Sciatic nerve (tissue), 2 donors: Measurements from ENCODE around the gene LRCH2. TPM values are rescaled to one million over a fixed set of nuclear protein-coding genes. Genes with fewer than 3 reads are reported as not detected.
"Not testable (repeated sequence)": the region's sequence is repeated elsewhere in the genome, so short reads cannot be mapped to it uniquely, and the experiment has no call there.

Source experiments
- ATAC-seq: fragments of 200-7000 bp; cut with Tn5 transposase; one replicate; pipeline ENCODE4 v1.9.1; 2020; ENCODE audit warnings: mild to moderate bottlenecking, moderate library complexity
- DNase-seq: peaks from one replicate; pipeline ENCODE4 v3.0.0-alpha.2; 2020; ENCODE audit warnings: low spot score
- intact Hi-C: fragments of 100-400 bp; cut with DNase I; formaldehyde crosslinking; loops from one replicate; pipeline ENCODE4 v1.14.2; 2022
- total RNA-seq: library from RNA; stranded (reverse); fragmentation: NEBNext Ultra II Directional; extraction: Animal tissue kit (Norgen Biotek cat#: 25700); gene quantifications from one replicate; pipeline ENCODE4 v1.2.1, GENCODE V29; 2021
- donor health status: DM: no; HTN: no; CAD: no.
- donor health status: DM: no; HTN: no; CAD: no.

Gene LRCH2
- total RNA-seq, 1 donor from 2014 or later, result 5.9 TPM

- intact Hi-C loops, result no loop called here
- ATAC-seq (no peak), DNase-seq (no peak)
These were observed 19.3 kb downstream of the LRCH2 start for GRCh38 chrX:115214605-115215004.

- intact Hi-C loops, result no loop called here
- DNase-seq (no peak), ATAC-seq (no peak)
These were observed 19.7 kb downstream of the LRCH2 start for GRCh38 chrX:115214151-115214550.

DNA sequence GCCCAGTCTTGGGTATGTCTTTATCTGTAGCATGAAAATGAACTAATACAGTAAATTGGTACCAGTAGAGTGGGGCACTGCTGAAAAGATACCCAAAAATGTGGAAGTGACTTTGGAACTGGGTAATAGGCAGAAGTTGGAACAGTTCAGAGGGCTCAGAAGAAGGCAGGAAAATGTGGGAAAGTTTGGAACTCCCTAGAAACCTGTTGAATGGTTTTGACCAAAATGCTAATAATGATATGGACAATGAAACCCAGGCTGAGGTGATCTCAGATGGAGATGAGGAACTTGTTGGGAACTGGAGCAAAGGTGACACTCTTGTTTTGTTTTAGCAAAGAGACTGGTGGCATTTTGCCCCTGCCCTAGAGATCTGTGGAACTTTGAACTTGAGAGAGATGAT is 24.3 kb downstream of the LRCH2 start:
- intact Hi-C loops, DNase-seq, ATAC-seq: not testable (repeated sequence)

GRCh38 chrX:115204040-115204439 is 29.9 kb downstream of the LRCH2 start:
- intact Hi-C loops, result no loop called here
- no peak for ATAC-seq

GRCh38 chrX:115192244-115192700 is 41.6 kb downstream of the LRCH2 start:
- no peak for DNase-seq
- no peak for ATAC-seq
- intact Hi-C loops, result no loop called here

More at GRCh38 chrX:115204040-115204439, 29.9 kb downstream of the LRCH2 start:
- DNase-seq, result no peak

DNA sequence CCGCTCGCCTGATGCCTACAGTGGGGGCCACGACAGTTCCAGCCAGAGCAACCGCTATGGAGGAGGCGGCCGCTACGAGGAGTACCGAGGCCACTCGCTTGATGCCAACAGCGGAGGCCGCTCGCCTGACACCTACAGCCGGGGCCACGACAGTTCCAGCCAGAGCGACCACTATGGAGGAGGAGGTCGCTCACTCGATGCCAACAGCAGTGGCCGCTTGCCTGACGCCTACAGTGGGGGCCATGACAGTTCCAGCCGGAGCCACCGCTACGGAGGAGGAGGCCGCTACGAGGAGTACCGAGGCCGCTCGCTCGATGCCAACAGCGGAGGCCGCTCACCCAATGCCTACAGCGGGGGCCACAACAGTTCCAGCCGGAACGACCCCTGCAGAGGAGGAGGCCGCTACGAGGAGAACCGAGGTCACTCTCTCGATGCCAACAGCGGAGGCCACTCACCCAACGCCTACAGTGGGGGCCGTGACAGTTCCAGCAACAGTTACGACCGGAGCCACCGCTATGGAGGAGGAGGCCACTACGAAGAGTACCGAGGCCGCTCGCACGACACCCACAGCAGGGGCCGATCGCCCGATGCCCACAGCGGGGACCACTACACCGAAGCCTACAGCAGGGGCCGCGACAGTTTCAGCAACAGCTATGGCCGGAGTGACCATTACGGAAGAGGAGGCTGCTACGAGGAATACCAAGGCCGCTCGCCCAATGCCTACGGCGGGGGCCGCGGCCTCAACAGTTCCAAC is 42.2 kb downstream of the LRCH2 start:
- DNase-seq, result no peak
- no peak for ATAC-seq
- intact Hi-C loops, result no loop called here

- ATAC-seq, result no peak
These were observed 43.0 kb downstream of the LRCH2 start for GRCh38 chrX:115190636-115191489.

GRCh38 chrX:115189646-115190635 is 44.0 kb downstream of the LRCH2 start:
- ATAC-seq, result no peak
- no peak for DNase-seq
- intact Hi-C loops, result no loop called here

More at GRCh38 chrX:115190636-115191489, 43.0 kb downstream of the LRCH2 start:
- intact Hi-C loops, result no loop called here
- no peak for DNase-seq

DNA sequence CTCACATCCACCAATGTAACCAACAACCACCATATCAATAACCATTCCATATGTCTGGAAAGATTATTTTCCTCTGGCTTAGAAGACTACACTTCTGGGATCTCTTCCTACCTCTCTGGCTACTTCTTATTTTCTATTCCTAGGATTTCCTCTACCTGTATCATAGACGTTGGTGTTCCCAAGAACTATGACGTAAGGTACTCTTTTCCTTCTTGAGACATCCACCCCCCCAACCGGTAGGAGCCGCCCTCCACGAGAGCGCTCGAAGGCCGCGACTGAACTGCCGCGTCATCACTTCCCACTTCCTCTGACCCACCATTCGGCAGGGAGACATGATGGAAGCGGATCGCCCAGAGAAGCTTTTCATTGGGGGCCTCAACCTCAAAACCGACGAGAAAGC is 44.8 kb downstream of the LRCH2 start, which contains the start of gene RBMXL3:
TSS of gene RBMXL3 (plus strand) at position 301 of the 400 bp plus-strand sequence. CDS start at position 333, 32 bp downstream.
- ATAC-seq (no peak), DNase-seq (no peak)
- intact Hi-C loops, result no loop called here

DNA sequence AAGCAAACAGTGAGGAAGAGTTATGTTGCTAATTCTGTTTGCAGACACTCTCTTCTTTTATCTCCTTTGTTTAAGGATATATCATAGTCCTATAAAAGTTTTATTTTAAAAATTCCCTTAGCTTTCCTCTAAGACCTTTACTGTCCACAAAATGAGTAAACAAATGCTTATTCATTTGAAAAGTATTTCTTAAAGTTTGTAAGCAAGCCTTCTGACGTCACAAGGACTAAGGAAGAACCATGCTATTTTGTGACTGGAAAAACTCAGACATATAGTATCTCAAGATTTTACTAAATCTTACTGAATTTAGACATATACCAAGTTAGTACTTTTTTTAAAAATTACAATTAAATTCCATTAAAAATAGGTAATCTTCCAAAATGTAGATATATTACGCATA is 49.9 kb downstream of the LRCH2 start:
- ATAC-seq (no peak), DNase-seq (no peak)
- intact Hi-C loops, result no loop called here

DNA sequence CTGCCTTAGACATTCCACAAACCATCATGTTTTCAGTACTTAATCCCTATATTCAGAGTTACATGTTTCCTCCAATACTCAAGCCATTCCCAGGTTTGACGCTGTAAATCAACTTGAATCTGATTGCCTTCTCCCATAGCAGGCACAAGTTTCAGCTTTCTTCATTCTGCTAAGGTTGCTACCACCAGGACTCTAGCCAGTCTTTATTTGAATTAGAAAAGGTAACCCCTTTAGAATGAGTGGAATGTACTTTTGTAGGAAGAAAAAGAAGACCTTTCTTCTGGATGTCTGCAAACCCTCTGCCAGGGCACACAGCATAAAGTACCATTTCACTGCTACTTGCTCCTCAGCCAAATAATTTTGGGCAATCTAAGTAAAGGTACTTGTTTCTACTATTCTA is 55.4 kb downstream of the LRCH2 start:
- DNase-seq (no peak), ATAC-seq (no peak)
- intact Hi-C loops, result no loop called here

- ATAC-seq, result no peak
- intact Hi-C loops, result no loop called here
- DNase-seq, result no peak
These were observed 56.0 kb downstream of the LRCH2 start for GRCh38 chrX:115177932-115178331.

DNA sequence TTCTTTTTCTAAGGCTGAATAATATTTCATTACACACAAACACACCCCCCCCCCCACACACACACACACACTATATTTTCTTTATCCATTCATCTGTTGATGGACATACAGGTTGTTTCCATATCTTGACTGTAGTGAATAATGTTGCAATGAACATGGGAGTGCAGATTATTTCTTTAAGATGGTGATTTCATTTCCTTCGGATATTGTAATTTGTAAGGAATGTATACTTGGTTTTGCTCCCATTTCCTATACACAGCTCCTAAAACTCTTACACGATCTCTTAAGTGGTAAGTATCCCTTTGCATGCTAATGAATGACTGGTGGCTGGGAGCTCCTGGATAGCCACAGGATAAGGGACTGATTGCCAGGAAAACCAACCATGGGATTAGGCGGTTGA is 59.3 kb downstream of the LRCH2 start:
- intact Hi-C loops, result no loop called here
- no peak for ATAC-seq
- DNase-seq, result no peak

DNA sequence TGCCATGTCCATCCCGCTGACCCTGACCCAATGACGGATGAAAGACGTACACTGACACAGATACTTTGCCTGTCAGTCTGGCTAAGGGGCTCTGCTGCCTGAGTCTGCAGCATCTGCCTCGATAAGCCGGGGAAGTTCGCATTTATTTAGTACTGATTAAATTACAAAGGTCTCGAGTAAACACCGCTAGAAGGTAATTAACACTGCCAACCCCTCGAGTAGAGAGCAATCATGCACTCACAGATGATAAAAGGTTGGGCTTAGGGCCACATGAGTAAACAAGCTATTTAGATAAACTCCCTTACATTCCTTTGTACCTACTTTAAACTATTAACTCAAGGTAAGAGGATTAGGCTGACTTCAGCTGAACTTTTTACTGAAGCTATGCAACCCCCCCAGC is 60.7 kb downstream of the LRCH2 start:
- no peak for DNase-seq
- ATAC-seq, result no peak
- intact Hi-C loops, result no loop called here

DNA sequence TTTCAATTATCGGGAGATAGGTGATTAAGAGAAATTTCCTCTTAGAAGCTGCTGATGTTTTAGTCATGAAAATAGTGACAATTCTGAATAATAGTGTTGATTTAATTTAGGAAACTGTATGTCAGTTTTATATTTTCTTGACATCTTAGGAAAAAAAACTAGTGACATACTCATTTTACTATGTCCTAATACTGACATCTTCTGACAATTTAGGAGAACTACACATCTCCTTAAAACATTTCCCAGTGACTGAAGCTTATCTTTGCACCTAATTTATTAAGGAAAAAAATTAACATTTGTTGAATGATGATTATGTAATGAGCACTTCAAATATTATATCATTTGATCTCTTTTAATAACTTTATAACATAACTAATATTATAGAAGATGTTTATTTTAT is 86.7 kb downstream of the LRCH2 start:
- intact Hi-C loops, result no loop called here
- ATAC-seq (no peak), DNase-seq (no peak)

DNA sequence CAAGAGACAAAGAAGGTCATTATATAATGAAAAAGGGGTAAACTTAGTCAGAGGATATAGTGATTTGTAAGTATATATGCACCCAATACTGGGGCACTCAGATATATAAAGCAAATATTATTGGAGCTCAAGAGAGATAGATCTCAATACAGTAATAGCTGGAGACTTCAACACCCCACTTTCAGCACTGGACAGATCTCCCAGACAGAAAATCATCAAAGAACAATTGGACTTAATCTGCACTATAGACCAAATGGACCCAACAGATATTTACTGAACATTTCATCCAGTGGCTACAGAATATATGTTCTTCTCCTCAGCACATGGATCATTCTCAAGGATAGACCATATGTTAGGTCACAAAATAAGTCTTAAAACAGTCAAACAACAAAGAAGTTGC is 91.8 kb downstream of the LRCH2 start:
- ATAC-seq, result no peak
- intact Hi-C loops, result no loop called here

GRCh38 chrX:115138040-115138439 is 95.9 kb downstream of the LRCH2 start:
- no peak for ATAC-seq
- intact Hi-C loops, result no loop called here
- no peak for DNase-seq

More for the DNA sequence above, 91.8 kb downstream of the LRCH2 start:
- DNase-seq, result no peak

- intact Hi-C loops, result no loop called here
- no peak for ATAC-seq
- no peak for DNase-seq
These were observed 99.5 kb downstream of the LRCH2 start for GRCh38 chrX:115134382-115134781.

GRCh38 chrX:115112411-115112810 is 121.5 kb downstream of the LRCH2 start:
- DNase-seq (no peak), ATAC-seq (no peak)
- intact Hi-C loops, result no loop called here
